Liver (tissue), 9 donors: ENCODE results near the gene MEIS1. TPM values are rescaled to one million over a fixed set of nuclear protein-coding genes. Genes with fewer than 3 reads are reported as not detected.

Experiments used
- DNase-seq: peaks from one replicate; pipeline ENCODE4 v3.0.0-alpha.2; 2017; ENCODE audit warnings: low spot score
- H3K27ac ChIP-seq, 2 donors: one replicate each; pipeline ENCODE4 v1.7.0; 2013; ENCODE audit warnings: inconsistent platforms in 2 of 2, low read length in 2 of 2, control low read depth in 1 of 2, low read depth in 1 of 2, mild to moderate bottlenecking in 1 of 2
- H3K27me3 ChIP-seq, 4 donors: one replicate each; pipeline versions ENCODE4 v1.6.1 to v1.7.0; 2013; ENCODE audit warnings: low read length in 3 of 4, inconsistent platforms in 1 of 4, mild to moderate bottlenecking in 1 of 4, moderate library complexity in 1 of 4; ENCODE audit not compliant: control insufficient read depth in 4 of 4, insufficient read depth in 4 of 4
- H3K36me3 ChIP-seq, 4 donors: one replicate each; pipeline versions ENCODE4 v1.6.1 to v1.7.0; 2013; ENCODE audit warnings: low read length in 3 of 4, mild to moderate bottlenecking in 3 of 4, low read depth in 1 of 4, moderate library complexity in 1 of 4; ENCODE audit not compliant: control insufficient read depth in 4 of 4, insufficient read depth in 3 of 4
- H3K4me1 ChIP-seq, 4 donors: one replicate each; pipeline versions ENCODE4 v1.6.1 to v1.7.0; 2013; ENCODE audit warnings: low read length in 3 of 4, mild to moderate bottlenecking in 3 of 4, moderate library complexity in 1 of 4; ENCODE audit not compliant: control insufficient read depth in 4 of 4, insufficient read depth in 4 of 4
- H3K4me3 ChIP-seq, 3 donors: one replicate each; pipeline versions ENCODE4 v1.6.1 to v1.7.0; 2013; ENCODE audit warnings: low read length in 3 of 3, control low read depth in 1 of 3, low read depth in 1 of 3, mild to moderate bottlenecking in 1 of 3
- H3K9ac ChIP-seq, 2 donors: one replicate each; pipeline ENCODE4 v1.7.0; 2013; ENCODE audit warnings: low read length in 2 of 2, mild to moderate bottlenecking in 2 of 2, moderate library complexity in 2 of 2, control low read depth in 1 of 2, low read depth in 1 of 2
- H3K9me3 ChIP-seq, 4 donors: one replicate each; pipeline versions ENCODE4 v1.6.1 to v1.7.0; 2013; ENCODE audit warnings: low read length in 3 of 4; ENCODE audit not compliant: control insufficient read depth in 4 of 4
- ATF3 ChIP-seq: IDR thresholded peaks from 2 replicates; pipeline ENCODE4 v1.6.1; 2016; ENCODE audit warnings: antibody characterized with exemption
- EGR1 ChIP-seq, 2 donors: IDR thresholded peaks; 2 replicates each; pipeline ENCODE4 v1.6.1; 2016 to 2018; ENCODE audit warnings: antibody characterized with exemption in 2 of 2, low read depth in 2 of 2
- FOXA1 ChIP-seq: IDR thresholded peaks from 2 replicates; pipeline ENCODE4 v1.6.1; 2016; ENCODE audit warnings: antibody characterized with exemption
- FOXA2 ChIP-seq: IDR thresholded peaks from 2 replicates; pipeline ENCODE4 v1.6.1; 2016; ENCODE audit warnings: antibody characterized with exemption
- GABPA ChIP-seq, 2 donors: IDR thresholded peaks in 1 of 2; conservative IDR thresholded peaks in 1 of 2; 2 replicates each; pipeline ENCODE4 v1.6.1; 2016; ENCODE audit warnings: antibody characterized with exemption in 2 of 2, mild to moderate bottlenecking in 1 of 2, moderate library complexity in 1 of 2
- HNF4G ChIP-seq: IDR thresholded peaks from 2 replicates; pipeline ENCODE4 v1.6.1; 2016; ENCODE audit warnings: antibody characterized with exemption
- JUND ChIP-seq, 2 donors: IDR thresholded peaks; 2 replicates each; pipeline ENCODE4 v1.6.1; 2016; ENCODE audit warnings: antibody characterized with exemption in 2 of 2
- MAX ChIP-seq: IDR thresholded peaks from 2 replicates; pipeline ENCODE4 v1.6.1; 2016; ENCODE audit warnings: antibody characterized with exemption
- NR2F2 ChIP-seq: IDR thresholded peaks from 2 replicates; pipeline ENCODE4 v1.6.1; 2016; ENCODE audit warnings: antibody characterized with exemption
- RAD21 ChIP-seq, 2 donors: IDR thresholded peaks; 2 replicates each; pipeline ENCODE4 v1.6.1; 2016; ENCODE audit warnings: antibody characterized with exemption in 2 of 2, mild to moderate bottlenecking in 2 of 2
- REST ChIP-seq: IDR thresholded peaks from 2 replicates; pipeline ENCODE4 v1.6.1; 2016; ENCODE audit warnings: antibody characterized with exemption, mild to moderate bottlenecking
- RXRA ChIP-seq, 2 donors: IDR thresholded peaks; 2 replicates each; pipeline ENCODE4 v1.6.1; 2017 to 2018; ENCODE audit warnings: antibody characterized with exemption in 2 of 2, mild to moderate bottlenecking in 1 of 2
- SP1 ChIP-seq: IDR thresholded peaks from 2 replicates; pipeline ENCODE4 v1.6.1; 2018; ENCODE audit warnings: antibody characterized with exemption, mild to moderate bottlenecking
- TAF1 ChIP-seq: conservative IDR thresholded peaks from 2 replicates; pipeline ENCODE4 v1.6.1; 2016; ENCODE audit warnings: antibody characterized with exemption, mild to moderate bottlenecking
- YY1 ChIP-seq: IDR thresholded peaks from 2 replicates; pipeline ENCODE4 v1.6.1; 2016; ENCODE audit warnings: antibody characterized with exemption, mild to moderate bottlenecking
- ZBTB33 ChIP-seq: IDR thresholded peaks from 2 replicates; pipeline ENCODE4 v1.6.1; 2016; ENCODE audit warnings: antibody characterized with exemption
- WGBS: extraction: QIAGEN DNeasy Blood & Tissue Kit; methylation state at CpG from one replicate; pipeline ENCODE4 v1.1.7; 2013; 5-methylcytosine and 5-hydroxymethylcytosine counted together
- polyA plus RNA-seq, 2 donors: library from polyadenylated mRNA; stranded (reverse) in 1 of 2; unstranded in 1 of 2; fragments of 200-250 nt in 1 of 2; fragments of >200 nt in 1 of 2; fragmentation: Nextera tagmentation in 1 of 2; extraction: Ambion mirVana in 1 of 2; gene quantifications; one replicate each; pipeline versions ENCODE4 v1.2.1 to v1.2.3, GENCODE V29; 2013 to 2015
- total RNA-seq, 2 donors: library from RNA; depleted of rRNA; stranded (reverse); fragments of >200 nt; gene quantifications; one replicate each; pipeline ENCODE4 v1.2.3, GENCODE V29; 2014
- donor health status: healthy.
- donor health status: healthy.
- donor health status: healthy.
- donor health status: healthy.
- donor health status: healthy.

MEIS1 gene
- total and polyA plus RNA-seq, 4 donors = 1.6 to 8.6 (median 5.5) TPM

- no peak for TF ChIP-seq EGR1 (IDR thresholded peaks at IDR 0.05; ENCODE audit: low read depth in 2 of 2)
- TF ChIP-seq GABPA (IDR thresholded peaks at IDR 0.05 in 1 of 2, conservative IDR thresholded peaks at IDR 0.05 in 1 of 2) = no peak
- TF ChIP-seq RAD21 (IDR thresholded peaks at IDR 0.05) = no peak
- no peak for TF ChIP-seq JUND (IDR thresholded peaks at IDR 0.05)
- TF ChIP-seq RXRA (IDR thresholded peaks at IDR 0.05) = no peak
- TF ChIP-seq MAX = no peak
Observed at GRCh38 chr2:66498289-66498975, 63.5 kb downstream of the MEIS1 start (continued).

GRCh38 chr2:66501267-66501666 lies 66.3 kb downstream of the MEIS1 start:
- TF ChIP-seq ATF3 (no peak), RXRA (IDR thresholded peaks at IDR 0.05) (no peak), FOXA1 (no peak), NR2F2 (no peak), FOXA2 (no peak)
- Histone ChIP-seq H3K27ac (no peak overlapping the region), H3K4me3 (no peak overlapping the region), H3K36me3 (no peaks in the 10 kb centered on the region), H3K9me3 (no peaks in the 10 kb centered on the region), H3K27me3 (no peaks in the 10 kb centered on the region), H3K4me1 (peaks cover 1 to 10% (median 10%) of the 10 kb centered on the region in 4 donors), H3K9ac (no peak overlapping the region)
- DNase-seq = no peak

- Histone ChIP-seq H3K4me3 (no peak overlapping the region), H3K9ac (no peak overlapping the region), H3K36me3 (no peaks in the 10 kb centered on the region), H3K27ac (no peak overlapping the region), H3K27me3 (no peaks in the 10 kb centered on the region), H3K4me1 (no peaks in the 10 kb centered on the region), H3K9me3 (no peaks in the 10 kb centered on the region)
- TF ChIP-seq JUND (IDR thresholded peaks at IDR 0.05) (no peak), ZBTB33 (no peak), FOXA1 (no peak), GABPA (IDR thresholded peaks at IDR 0.05 in 1 of 2, conservative IDR thresholded peaks at IDR 0.05 in 1 of 2) (no peak), NR2F2 (no peak)
- WGBS = 96% methylated on average over 5 of the region's 5 CpGs
- no peak for DNase-seq
Observed at GRCh38 chr2:66506265-66506664, 71.3 kb downstream of the MEIS1 start.

- H3K27ac ChIP-seq = no peak overlapping the region
- TF ChIP-seq ATF3 = no peak
- TF ChIP-seq SP1 = no peak
- TF ChIP-seq FOXA2 = no peak
- no peak for TF ChIP-seq JUND (IDR thresholded peaks at IDR 0.05)
- TF ChIP-seq NR2F2 = no peak
- no peak for TF ChIP-seq RXRA (IDR thresholded peaks at IDR 0.05)
- TF ChIP-seq HNF4G = no peak
- TF ChIP-seq ZBTB33 = no peak
- no peak for TF ChIP-seq FOXA1
- TF ChIP-seq GABPA (IDR thresholded peaks at IDR 0.05 in 1 of 2, conservative IDR thresholded peaks at IDR 0.05 in 1 of 2) = no peak
- no peak for TF ChIP-seq TAF1
- TF ChIP-seq REST = no peak
- no peak for TF ChIP-seq RAD21 (IDR thresholded peaks at IDR 0.05)
- TF ChIP-seq YY1 = no peak
- H3K4me3 ChIP-seq = no peak overlapping the region
- 82% methylated on average over 13 of the region's 13 CpGs for WGBS
- H3K36me3 ChIP-seq = no peaks in the 10 kb centered on the region
- H3K9ac ChIP-seq = no peak overlapping the region
- no peaks in the 10 kb centered on the region for H3K4me1 ChIP-seq
- no peak for DNase-seq
- no peaks in the 10 kb centered on the region for H3K9me3 ChIP-seq
- no peaks in the 10 kb centered on the region for H3K27me3 ChIP-seq
Observed at GRCh38 chr2:66507673-66508201, 72.8 kb downstream of the MEIS1 start.
